SK-N-SH treated with all-trans-retinoic acid at 6 μM for 48 hours (cell line): ENCODE measurements around the gene SMIM24.

Experiments
- ZFP30 ChIP-seq: fragments of 450-650 bp; formaldehyde crosslinking; IDR thresholded peaks from 2 replicates; pipeline ENCODE4 v1.5.0; 2022; ENCODE audit warnings: mild to moderate bottlenecking, moderate library complexity
- ZNF8 ChIP-seq: fragments of 450-650 bp; formaldehyde crosslinking; IDR thresholded peaks from 2 replicates; pipeline ENCODE4 v1.5.0; 2020; ENCODE audit warnings: mild to moderate bottlenecking, moderate library complexity

DNA sequence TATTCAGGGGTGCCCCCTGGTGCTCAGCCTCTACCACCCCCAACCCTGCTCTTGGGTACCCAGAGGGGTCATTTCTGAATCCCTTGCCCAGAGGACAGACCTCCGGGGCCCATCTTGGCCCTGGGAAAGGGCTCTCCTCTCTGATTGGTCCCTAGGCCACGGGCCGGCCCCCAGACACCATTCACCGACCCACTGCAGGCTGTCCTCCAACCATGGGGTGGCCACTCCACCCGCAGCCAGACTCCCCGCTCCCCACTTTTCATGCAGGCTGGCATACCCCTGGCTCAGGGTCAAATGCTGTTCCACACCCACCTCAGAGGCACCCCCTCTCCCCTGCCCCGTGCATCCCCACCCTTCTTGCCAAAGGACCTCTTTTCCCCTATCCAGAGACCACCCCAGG lies 14.8 kb downstream of the SMIM24 start:
- TF ChIP-seq ZNF8 (no peak), ZFP30 (CRISPR knock-in tag) (no peak)
